H7 (cell line): ENCODE measurements around the gene GPR61. TPM values are rescaled to one million over a fixed set of nuclear protein-coding genes. Genes with fewer than 3 reads are reported as not detected.

ENCODE experiments used
- DNase-seq: peaks from one replicate; pipeline ENCODE4 v3.0.0; 2012
- H3K27me3 ChIP-seq: 2 replicates; pipeline ENCODE4 v1.6.0; 2011; ENCODE audit warnings: mild to moderate bottlenecking, low read length; ENCODE audit not compliant: control insufficient read depth, insufficient read depth
- H3K36me3 ChIP-seq: replicated peaks from 2 replicates; pipeline ENCODE4 v1.5.1; 2011; ENCODE audit warnings: low read length; ENCODE audit not compliant: control insufficient read depth, insufficient read depth
- H3K4me3 ChIP-seq: 2 replicates; pipeline ENCODE4 v1.5.1; 2011; ENCODE audit warnings: low read depth, mild to moderate bottlenecking, control low read depth, low read length, moderate library complexity; ENCODE audit not compliant: insufficient read depth
- total RNA-seq: library from RNA; depleted of rRNA; stranded (reverse); fragments of >200 nt; shearing (Covaris generic); gene quantifications from 2 replicates; pipeline ENCODE4 v1.2.3, GENCODE V29; 2014

The GPR61 gene
- total RNA-seq, 1 experiment from 2014 or later = 0.17 TPM

DNA sequence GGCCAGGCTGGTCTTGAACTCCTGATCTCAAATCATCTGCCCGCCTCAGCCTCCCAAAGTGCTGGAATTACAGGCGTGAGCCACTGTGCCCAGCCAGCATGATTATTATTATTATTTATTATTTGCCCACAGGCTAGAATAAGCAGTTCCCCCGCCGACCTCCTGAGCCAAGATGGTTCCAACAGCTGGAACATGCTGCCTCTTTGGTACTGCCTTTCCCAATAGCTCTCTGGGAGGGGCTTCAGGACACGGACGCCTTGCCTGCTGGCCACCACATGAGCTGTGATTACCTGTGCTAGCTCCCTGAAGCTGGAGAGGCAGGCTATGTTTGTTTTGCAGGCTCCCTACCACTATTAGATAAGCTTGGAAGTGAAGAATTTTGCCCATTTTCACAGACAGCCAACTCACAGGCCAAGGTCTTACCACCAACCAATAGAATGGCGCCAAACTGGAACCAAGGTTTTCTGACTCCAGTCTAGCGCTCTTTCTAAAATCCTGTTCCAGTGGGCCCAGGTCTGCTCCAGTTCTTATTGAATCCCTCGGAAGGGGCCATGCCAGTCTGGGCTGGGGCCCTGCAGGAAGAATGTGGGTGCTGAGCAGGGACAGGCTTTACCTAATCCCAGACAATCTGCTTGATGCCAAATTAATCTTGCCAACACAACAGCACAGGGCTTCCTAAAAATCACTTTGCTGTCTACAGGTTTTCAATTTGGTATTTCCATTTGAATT lies 2.1 kb upstream of the GPR61 start:
- Histone ChIP-seq H3K36me3 (no peaks in the 10 kb centered on the region; the same call in 1 of the 2 replicates), H3K27me3 (no peaks in the 10 kb centered on the region; the same call in none of the 2 replicates), H3K4me3 (no peak overlapping the region)
- peak; percentile 44 for DNase-seq

DNA sequence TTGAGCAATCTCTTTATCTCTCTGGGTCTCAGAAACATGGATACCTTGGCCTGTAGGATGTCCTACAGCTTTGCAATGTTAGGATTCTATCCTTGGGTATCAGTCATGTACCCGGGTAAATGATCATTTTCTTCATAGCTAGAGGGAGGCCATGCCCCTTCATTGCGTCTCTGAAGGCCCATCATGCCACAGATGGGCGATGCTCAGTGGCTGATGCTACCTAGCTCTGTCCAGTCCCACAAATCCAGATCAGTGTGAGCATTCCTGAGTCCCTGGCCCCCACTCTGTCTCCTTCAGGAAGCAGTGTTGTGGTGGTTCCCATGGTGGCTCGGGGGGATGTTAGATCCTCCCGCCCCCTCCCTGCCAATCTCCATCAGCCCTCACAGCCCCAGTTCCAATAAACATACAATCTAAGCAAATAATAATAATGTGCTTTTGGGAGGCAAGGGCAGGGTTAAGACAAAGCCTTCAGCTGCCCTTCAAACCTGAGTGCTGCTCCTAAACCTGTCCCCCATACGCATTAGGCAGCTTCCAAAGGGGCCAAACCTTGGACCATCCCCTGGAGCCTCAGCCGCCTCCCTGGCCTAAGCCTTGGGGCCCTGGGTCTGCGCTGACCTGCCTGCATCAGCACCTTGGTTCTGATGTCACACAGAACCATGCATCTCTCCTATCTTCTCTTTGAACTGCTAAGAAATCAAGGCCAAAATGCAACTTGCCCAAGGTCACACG lies 681 bp upstream of the GPR61 start:
- Histone ChIP-seq H3K36me3 (no peaks in the 10 kb centered on the region; the same call in 1 of the 2 replicates), H3K4me3 (no peak overlapping the region)
- DNase-seq = peak; percentile 19

DNA sequence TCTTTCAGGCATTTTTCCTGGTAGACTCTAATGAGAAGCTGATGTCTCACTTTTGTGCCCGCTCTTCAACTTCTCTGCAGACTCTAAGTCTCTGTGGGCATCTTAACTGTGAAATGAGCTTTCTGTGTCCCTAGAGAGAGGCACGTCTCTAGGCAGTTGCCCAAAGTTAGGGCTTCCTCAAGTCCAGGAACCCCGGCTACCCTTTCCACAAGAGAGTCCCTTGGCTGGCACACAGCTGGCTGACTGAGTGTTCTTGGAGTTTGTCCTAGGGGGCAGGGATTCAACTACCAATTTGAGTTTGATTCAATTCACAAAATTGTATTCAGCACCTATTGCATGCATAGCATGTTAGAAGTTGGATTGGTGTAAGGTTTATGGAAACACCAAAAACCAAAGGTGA lies 1.4 kb downstream of the GPR61 start:
- no peak for DNase-seq
- no peak overlapping the region for H3K4me3 ChIP-seq
- no peaks in the 10 kb centered on the region; the same call in 1 of the 2 replicates for H3K36me3 ChIP-seq
- no peaks in the 10 kb centered on the region; the same call in none of the 2 replicates for H3K27me3 ChIP-seq

More for the DNA sequence above, 681 bp upstream of the GPR61 start:
- no peaks in the 10 kb centered on the region; the same call in none of the 2 replicates for H3K27me3 ChIP-seq

DNA sequence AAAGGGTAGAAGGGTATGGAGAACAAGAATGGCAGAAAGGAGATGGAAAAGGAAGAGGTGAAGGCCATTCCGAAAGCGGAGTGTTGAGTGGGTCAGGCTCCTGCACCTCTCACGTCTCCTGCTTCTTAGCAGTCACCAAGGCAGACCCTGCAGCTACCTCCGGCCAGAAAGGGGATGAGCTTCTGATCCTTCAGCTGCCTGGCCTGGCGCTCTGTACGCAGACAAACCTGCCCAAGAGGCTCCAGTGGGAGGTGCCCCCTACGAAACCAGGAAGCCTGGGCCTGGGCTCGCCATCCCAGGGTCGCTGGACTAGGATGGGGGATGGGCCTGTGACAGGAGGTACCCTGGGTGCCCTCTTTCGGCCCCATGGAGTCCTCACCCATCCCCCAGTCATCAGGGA lies 3.0 kb downstream of the GPR61 start:
- no peaks in the 10 kb centered on the region; the same call in 1 of the 2 replicates for H3K36me3 ChIP-seq
- DNase-seq = peak; percentile 46
- no peaks in the 10 kb centered on the region; the same call in none of the 2 replicates for H3K27me3 ChIP-seq
- no peak overlapping the region for H3K4me3 ChIP-seq

DNA sequence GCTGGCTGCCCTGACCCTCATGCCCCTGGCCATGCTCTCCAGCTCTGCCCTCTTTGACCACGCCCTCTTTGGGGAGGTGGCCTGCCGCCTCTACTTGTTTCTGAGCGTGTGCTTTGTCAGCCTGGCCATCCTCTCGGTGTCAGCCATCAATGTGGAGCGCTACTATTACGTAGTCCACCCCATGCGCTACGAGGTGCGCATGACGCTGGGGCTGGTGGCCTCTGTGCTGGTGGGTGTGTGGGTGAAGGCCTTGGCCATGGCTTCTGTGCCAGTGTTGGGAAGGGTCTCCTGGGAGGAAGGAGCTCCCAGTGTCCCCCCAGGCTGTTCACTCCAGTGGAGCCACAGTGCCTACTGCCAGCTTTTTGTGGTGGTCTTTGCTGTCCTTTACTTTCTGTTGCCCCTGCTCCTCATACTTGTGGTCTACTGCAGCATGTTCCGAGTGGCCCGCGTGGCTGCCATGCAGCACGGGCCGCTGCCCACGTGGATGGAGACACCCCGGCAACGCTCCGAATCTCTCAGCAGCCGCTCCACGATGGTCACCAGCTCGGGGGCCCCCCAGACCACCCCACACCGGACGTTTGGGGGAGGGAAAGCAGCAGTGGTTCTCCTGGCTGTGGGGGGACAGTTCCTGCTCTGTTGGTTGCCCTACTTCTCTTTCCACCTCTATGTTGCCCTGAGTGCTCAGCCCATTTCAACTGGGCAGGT lies 3.8 kb downstream of the GPR61 start:
- Histone ChIP-seq H3K4me3 (no peak overlapping the region), H3K36me3 (no peaks in the 10 kb centered on the region; the same call in 1 of the 2 replicates), H3K27me3 (no peaks in the 10 kb centered on the region; the same call in none of the 2 replicates)
- peak; percentile 41 for DNase-seq

DNA sequence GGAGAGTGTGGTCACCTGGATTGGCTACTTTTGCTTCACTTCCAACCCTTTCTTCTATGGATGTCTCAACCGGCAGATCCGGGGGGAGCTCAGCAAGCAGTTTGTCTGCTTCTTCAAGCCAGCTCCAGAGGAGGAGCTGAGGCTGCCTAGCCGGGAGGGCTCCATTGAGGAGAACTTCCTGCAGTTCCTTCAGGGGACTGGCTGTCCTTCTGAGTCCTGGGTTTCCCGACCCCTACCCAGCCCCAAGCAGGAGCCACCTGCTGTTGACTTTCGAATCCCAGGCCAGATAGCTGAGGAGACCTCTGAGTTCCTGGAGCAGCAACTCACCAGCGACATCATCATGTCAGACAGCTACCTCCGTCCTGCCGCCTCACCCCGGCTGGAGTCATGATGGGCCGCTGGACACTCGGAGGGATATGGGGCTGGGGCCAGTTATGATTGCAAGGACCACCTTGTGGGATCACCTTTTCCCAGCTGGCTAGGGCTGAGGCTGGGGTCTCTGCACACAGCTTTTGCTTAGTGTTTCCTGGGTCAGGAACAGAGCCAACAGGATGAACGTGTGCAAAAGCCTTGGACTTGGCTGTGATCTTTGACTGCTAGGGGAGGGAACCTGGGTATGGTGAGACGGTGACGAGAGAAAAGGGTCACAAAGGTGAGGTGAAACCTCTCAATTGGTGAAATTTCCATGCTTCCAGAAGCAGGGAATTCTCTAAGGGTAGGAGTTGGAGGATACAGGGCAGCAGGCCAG lies 4.5 kb downstream of the GPR61 start:
- no peaks in the 10 kb centered on the region; the same call in none of the 2 replicates for H3K27me3 ChIP-seq
- no peaks in the 10 kb centered on the region; the same call in 1 of the 2 replicates for H3K36me3 ChIP-seq
- H3K4me3 ChIP-seq = no peak overlapping the region
- DNase-seq = peak; percentile 26

DNA sequence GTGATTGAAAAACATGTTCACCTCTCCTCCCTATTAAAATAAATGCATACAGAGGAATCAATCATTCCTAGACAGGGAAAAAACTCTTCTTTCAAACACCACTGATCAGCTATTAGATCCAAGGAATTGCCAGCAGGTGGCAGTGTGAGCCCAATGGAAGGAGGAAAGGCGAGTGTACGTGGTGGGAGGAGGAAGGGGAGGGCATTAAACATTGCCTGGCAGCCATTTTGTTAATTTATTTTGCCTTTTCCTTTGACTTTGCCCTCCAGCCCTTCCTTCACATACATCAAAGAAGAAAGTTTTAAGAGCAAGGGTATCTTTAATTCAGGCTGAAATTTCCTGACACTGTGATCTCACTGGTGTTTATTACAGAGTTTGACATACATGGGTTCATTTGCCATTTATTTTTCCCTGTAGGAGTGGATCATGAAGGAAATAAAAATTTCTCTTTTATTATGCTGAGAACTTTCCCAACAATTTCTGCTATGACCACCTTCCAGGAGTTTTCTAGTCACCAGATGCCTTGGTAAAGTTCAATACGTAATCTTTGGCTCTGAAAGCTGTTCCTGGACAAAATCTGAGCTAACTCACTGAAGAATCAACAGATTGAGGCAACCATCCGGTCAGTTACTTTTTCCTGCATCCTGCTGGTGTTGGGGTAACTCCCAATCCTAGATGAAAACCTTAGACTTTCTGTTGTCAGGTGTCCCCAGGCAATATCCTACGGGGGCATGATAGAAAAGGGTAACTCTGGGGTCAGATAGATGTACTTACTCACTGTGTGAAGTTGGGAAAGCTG lies 6.8 kb downstream of the GPR61 start:
- peak; percentile 94 for DNase-seq
- H3K4me3 ChIP-seq = no peak overlapping the region
- H3K27me3 ChIP-seq = no peaks in the 10 kb centered on the region; the same call in none of the 2 replicates
- H3K36me3 ChIP-seq = no peaks in the 10 kb centered on the region; the same call in 1 of the 2 replicates

DNA sequence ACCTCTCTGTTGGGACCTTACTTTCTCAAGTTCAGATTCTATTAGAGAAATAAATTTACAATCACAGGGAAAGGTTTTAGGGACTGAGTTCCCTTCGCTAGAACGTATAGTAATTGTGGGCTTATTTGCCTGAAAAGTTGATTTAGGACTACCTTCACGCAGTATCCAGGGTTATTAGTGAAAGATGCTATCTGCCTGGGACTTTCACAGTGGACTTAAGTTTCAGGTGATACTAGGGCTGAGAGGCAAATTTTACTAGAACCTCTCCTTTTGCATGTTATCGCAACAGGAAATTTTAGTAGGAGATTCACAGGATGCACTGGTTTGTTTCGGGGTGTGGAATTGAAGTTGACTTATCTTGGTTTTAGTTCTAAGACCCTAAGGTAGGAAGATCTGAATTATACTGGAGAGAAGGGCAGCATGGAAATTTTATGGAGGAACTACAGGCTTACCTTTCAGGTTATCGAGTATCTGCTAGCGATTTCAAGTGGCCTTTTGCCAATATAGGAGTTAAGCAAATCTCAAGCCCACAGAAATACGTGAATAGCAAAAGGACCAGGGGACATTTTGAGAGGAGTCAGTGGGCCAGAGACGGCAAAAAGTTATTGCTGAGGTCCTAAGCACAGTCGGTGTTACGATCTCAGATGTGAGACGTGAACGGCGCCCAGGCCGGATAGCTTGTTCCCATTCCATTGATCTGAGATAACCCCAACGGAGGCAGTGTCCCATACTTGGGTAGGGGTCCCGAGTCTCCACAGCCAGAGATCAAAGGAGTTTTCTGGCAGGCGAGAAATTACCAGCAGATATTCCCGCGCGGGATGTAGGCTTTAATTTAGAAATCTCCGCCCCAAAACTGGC lies 8.0 kb downstream of the GPR61 start:
- peak; percentile 30 for DNase-seq
- H3K4me3 ChIP-seq = peak overlapping the region; percentile 98
- no peaks in the 10 kb centered on the region; the same call in 1 of the 2 replicates for H3K27me3 ChIP-seq
- no peaks in the 10 kb centered on the region for H3K36me3 ChIP-seq

DNA sequence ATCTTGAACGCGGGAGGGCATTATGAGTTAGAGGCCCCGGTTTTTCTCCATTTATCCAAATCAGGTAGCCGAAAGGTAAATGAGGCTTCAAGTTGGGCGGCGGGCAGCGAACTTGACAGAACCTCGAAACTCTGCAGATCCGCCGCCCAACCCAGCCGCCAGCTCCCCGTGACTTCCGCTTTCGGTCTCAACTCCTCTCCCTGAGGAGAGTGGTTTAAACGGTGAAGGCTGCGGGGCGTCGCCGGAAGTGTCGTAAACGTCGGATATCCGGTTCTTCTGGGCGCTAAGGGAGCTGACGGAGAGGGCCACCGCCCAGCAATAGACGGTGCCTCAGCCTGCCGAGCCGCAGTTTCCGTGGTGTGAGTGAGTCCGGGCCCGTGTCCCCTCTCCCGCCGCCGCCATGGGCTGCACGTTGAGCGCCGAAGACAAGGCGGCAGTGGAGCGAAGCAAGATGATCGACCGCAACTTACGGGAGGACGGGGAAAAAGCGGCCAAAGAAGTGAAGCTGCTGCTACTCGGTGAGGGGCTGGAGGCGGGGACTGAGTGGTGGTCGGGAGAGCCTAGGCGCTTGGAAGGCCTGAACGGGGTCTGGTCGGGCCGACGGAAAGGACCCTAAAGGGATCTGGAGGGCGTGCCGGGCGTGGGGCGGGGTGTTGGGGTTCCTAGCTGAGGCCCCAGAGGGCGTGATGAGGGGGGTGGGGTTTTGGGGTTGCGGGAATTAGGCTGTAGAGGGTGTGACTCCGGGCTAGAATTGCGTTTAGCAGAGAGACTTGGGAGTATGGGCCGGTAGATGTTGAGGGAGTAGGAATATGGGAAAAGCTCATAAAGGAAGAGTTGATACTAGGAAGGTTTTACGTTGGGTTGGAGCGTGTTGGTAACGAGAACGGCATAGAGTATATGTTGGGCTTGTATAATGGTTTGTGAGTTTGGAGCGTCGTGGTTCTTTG lies 8.9 kb downstream of the GPR61 start, which contains the start of gene GNAI3:
TSS of gene GNAI3 (plus strand) at position 295 of the 947 bp plus-strand sequence. CDS start at position 401, 106 bp downstream.
- H3K36me3 ChIP-seq = no peaks in the 10 kb centered on the region
- H3K4me3 ChIP-seq = peak within 1 kb of the TSS; percentile 98
- peak; percentile 91 for DNase-seq
- no peaks in the 10 kb centered on the region for H3K27me3 ChIP-seq

DNA sequence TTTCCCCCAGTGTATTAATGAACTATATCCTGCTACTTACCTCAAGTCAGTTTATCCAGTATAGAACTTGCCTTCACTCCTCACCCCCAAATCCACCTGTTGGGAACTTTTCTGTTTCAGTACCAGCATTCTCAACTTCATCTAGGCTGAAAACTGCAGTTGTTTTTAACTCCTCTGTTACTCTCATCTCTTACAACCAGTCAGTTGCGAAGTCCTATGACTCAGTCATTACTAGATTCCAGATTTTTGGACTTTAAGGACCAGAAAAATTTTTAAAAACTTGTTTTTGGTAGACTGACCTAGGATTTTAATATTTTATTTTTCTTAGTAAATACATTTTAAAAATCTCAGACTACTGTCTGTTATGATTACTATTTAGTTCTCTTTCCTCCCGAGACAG lies 16.9 kb downstream of the GPR61 start:
- Histone ChIP-seq H3K4me3 (no peak overlapping the region), H3K27me3 (no peaks in the 10 kb centered on the region), H3K36me3 (no peaks in the 10 kb centered on the region)
- DNase-seq = no peak

DNA sequence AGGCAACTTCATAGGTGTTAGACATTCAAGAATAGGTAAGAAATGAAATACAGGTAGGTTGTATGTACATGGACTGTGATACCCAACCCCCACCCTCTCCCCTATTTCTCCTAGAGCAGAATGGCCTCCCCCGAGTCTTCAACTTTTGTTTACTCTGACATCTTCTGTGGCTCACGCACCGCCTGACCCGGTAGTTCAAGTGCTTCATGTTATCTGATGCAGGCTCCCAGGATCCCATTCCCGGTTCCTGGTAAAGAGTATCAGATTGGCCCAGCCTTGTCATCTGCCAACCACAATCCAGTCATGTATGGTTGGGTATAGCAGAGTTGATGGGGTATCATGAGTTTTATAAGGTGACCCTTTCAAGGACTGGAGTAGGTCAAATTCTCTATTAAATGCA lies 17.8 kb downstream of the GPR61 start:
- Histone ChIP-seq H3K36me3 (no peaks in the 10 kb centered on the region), H3K27me3 (no peaks in the 10 kb centered on the region)

DNA sequence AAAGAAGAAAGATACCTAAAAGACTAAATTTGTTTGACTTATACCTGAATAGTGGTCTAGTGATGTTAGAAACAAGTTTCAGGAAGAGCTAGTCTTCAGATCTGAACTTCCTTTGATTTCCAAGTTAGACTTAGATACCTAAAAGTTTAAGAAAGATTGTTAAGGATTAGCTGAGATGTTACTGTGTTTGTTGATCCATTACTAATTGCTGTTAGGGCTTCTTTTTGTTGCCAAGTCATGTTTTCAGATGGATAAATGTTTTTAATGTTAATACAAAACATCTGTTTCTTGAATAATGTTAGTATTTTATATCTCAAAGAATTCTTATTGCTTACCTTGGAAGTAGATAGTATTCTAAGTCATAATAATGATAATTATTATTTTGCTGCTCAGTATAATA lies 20.3 kb downstream of the GPR61 start:
- Histone ChIP-seq H3K27me3 (no peaks in the 10 kb centered on the region), H3K4me3 (no peak overlapping the region), H3K36me3 (no peaks in the 10 kb centered on the region)
- no peak for DNase-seq

More for the DNA sequence above, 17.8 kb downstream of the GPR61 start:
- DNase-seq = no peak
- H3K4me3 ChIP-seq = no peak overlapping the region
